ENCODE data around the gene CRADD.

Gene CRADD

GRCh38 chr12:93720559-93720958 lies 43.4 kb downstream of the CRADD start:
- no peaks in the 10 kb centered on the region for H3K36me3 Mint-ChIP-seq (ENCODE audit: insufficient read depth)
- H3K27ac Mint-ChIP-seq = no peak overlapping the region
- peaks cover 8 to 13% of the 10 kb centered on the region in 2 donors for H3K4me1 Mint-ChIP-seq (ENCODE audit: low read depth in 2 of 2)
- H3K4me3 Mint-ChIP-seq = no peak overlapping the region
- no peaks in the 10 kb centered on the region for H3K27me3 Mint-ChIP-seq
- ATAC-seq (replicated peaks) (no peak), DNase-seq (no peak)
- no peaks in the 10 kb centered on the region for H3K9me3 Mint-ChIP-seq

- ATAC-seq (replicated peaks) = no peak
- Mint-ChIP-seq H3K4me1 (ENCODE audit: low read depth in 2 of 2) (peaks cover 8 to 13% of the 10 kb centered on the region in 2 donors), H3K4me3 (no peak overlapping the region), H3K27ac (no peak overlapping the region), H3K36me3 (ENCODE audit: insufficient read depth) (peaks cover 5% of the 10 kb centered on the region), H3K9me3 (no peaks in the 10 kb centered on the region), H3K27me3 (no peaks in the 10 kb centered on the region)
- no peak for DNase-seq
These were observed 45.0 kb downstream of the CRADD start for GRCh38 chr12:93722179-93722578.

GRCh38 chr12:93722835-93723567 lies 45.8 kb downstream of the CRADD start:
- H3K36me3 Mint-ChIP-seq (ENCODE audit: insufficient read depth) = peaks cover 5% of the 10 kb centered on the region
- H3K27me3 Mint-ChIP-seq = no peaks in the 10 kb centered on the region
- no peak for ATAC-seq (replicated peaks)
- peaks cover 11 to 12% of the 10 kb centered on the region in 2 donors for H3K4me1 Mint-ChIP-seq (ENCODE audit: low read depth in 2 of 2)
- no peak overlapping the region for H3K4me3 Mint-ChIP-seq
- H3K9me3 Mint-ChIP-seq = no peaks in the 10 kb centered on the region
- DNase-seq = no peak
- H3K27ac Mint-ChIP-seq = no peak overlapping the region

GRCh38 chr12:93723568-93723930 lies 46.4 kb downstream of the CRADD start:
- peaks cover 10 to 11% of the 10 kb centered on the region in 2 donors for H3K4me1 Mint-ChIP-seq (ENCODE audit: low read depth in 2 of 2)
- no peak overlapping the region for H3K27ac Mint-ChIP-seq
- H3K4me3 Mint-ChIP-seq = no peak overlapping the region
- no peaks in the 10 kb centered on the region for H3K9me3 Mint-ChIP-seq
- H3K36me3 Mint-ChIP-seq (ENCODE audit: insufficient read depth) = peaks cover 5% of the 10 kb centered on the region
- ATAC-seq (replicated peaks) = no peak
- H3K27me3 Mint-ChIP-seq = no peaks in the 10 kb centered on the region
- DNase-seq = no peak

DNA sequence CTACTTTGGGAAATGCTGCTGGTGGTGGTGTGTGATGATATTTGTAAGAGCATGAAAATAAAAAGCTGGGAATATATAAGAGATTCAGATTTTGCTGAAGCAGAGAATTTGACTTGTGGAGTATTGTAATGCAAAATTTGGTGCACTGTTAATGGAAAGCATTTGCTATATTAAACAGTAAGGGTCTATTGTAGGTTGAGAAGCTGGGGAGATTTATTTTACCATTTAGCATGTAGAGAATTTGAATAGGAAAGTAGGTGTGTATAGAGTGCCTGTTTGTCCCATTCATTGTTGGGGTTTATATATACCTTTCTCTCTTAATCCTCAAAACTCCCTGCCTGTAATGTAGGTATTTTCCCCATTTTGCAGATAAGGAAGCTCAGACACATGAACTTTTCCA lies 48.4 kb downstream of the CRADD start:
- ATAC-seq (replicated peaks) (no peak), DNase-seq (no peak)
- peaks cover 5% of the 10 kb centered on the region for H3K36me3 Mint-ChIP-seq (ENCODE audit: insufficient read depth)
- no peak overlapping the region for H3K4me3 Mint-ChIP-seq
- H3K9me3 Mint-ChIP-seq = no peaks in the 10 kb centered on the region
- no peaks in the 10 kb centered on the region for H3K27me3 Mint-ChIP-seq
- no peak overlapping the region for H3K27ac Mint-ChIP-seq
- peaks cover 10 to 11% of the 10 kb centered on the region in 2 donors for H3K4me1 Mint-ChIP-seq (ENCODE audit: low read depth in 2 of 2)

DNA sequence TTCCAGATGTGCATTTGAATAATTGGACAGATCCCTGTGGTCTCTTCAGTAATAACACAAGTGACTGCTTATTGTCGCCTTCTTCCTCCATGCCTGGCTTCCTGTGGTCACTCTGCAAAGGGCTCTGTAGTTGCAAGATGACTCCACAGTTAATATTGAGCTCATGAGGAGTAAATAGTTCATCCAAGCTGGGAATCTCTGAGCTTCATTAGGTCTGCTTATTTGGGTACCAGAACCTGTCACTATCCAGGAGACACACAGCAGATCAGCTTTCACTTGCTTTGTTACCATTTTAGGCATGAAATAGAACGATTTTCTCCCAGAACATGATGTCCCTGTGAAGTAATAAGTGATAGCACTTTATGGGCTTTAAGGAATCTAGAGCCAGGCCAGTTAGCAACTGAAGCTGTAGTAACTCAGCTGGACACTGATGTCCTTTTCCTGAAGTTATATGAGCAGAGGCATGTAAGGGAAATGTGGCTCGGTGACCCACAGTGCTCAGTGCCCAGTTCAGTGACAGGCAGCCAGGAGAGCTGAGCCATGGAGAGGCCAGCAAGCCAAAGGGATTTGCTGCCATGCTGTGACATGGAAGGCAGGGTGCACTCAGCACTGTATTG lies 50.1 kb downstream of the CRADD start:
- no peak for ATAC-seq (replicated peaks)
- no peaks in the 10 kb centered on the region for H3K27me3 Mint-ChIP-seq
- H3K9me3 Mint-ChIP-seq = no peaks in the 10 kb centered on the region
- no peak overlapping the region for H3K27ac Mint-ChIP-seq
- no peak overlapping the region for H3K4me3 Mint-ChIP-seq
- H3K36me3 Mint-ChIP-seq (ENCODE audit: insufficient read depth) = peaks cover 5% of the 10 kb centered on the region
- H3K4me1 Mint-ChIP-seq (ENCODE audit: low read depth in 2 of 2) = peaks cover 10% of the 10 kb centered on the region in 2 donors
- no peak for DNase-seq

GRCh38 chr12:93727911-93728310 lies 50.7 kb downstream of the CRADD start:
- no peak overlapping the region for H3K4me3 Mint-ChIP-seq
- H3K27me3 Mint-ChIP-seq = no peaks in the 10 kb centered on the region
- peaks cover 5% of the 10 kb centered on the region for H3K36me3 Mint-ChIP-seq (ENCODE audit: insufficient read depth)
- H3K4me1 Mint-ChIP-seq (ENCODE audit: low read depth in 2 of 2) = peaks cover 6 to 10% of the 10 kb centered on the region in 2 donors
- no peaks in the 10 kb centered on the region for H3K9me3 Mint-ChIP-seq
- ATAC-seq (replicated peaks) (no peak), DNase-seq (no peak)
- H3K27ac Mint-ChIP-seq = no peak overlapping the region

- no peaks in the 10 kb centered on the region for H3K27me3 Mint-ChIP-seq
- DNase-seq = no peak
These were observed 52.8 kb downstream of the CRADD start for GRCh38 chr12:93729934-93730333.

DNA sequence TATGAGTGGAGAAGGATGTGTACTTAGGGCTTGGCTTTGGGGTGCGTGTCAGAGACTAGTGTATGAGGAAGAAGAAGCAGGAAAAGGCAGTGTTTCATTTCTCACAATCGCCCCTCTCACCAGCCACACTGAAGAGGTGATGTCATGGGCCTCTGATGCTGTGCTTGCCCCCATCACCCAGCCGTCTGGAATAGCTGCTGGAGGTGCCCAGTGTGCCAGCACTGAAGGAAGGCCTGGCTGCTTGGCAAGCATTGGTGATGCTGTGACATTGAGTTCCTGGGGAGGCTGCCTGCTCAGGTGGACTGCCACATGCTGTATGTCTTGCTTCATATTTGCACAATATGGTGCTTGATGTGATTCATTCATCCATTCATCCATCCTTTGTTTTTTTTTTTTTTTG lies 56.2 kb downstream of the CRADD start:
- no peak overlapping the region for H3K27ac Mint-ChIP-seq
- DNase-seq = no peak
- no peaks in the 10 kb centered on the region for H3K27me3 Mint-ChIP-seq
- no peaks in the 10 kb centered on the region for H3K36me3 Mint-ChIP-seq (ENCODE audit: insufficient read depth)
- no peak overlapping the region for H3K4me3 Mint-ChIP-seq
- no peaks in the 10 kb centered on the region for H3K9me3 Mint-ChIP-seq
- peaks cover 0 to 2% of the 10 kb centered on the region in 2 donors for H3K4me1 Mint-ChIP-seq (ENCODE audit: low read depth in 2 of 2)
- ATAC-seq (replicated peaks) = no peak

More at GRCh38 chr12:93729934-93730333, 52.8 kb downstream of the CRADD start:
- Mint-ChIP-seq H3K27ac (no peak overlapping the region), H3K4me3 (no peak overlapping the region), H3K36me3 (ENCODE audit: insufficient read depth) (peaks cover 5% of the 10 kb centered on the region), H3K4me1 (ENCODE audit: low read depth in 2 of 2) (peaks cover 5 to 10% of the 10 kb centered on the region in 2 donors), H3K9me3 (no peaks in the 10 kb centered on the region)
- no peak for ATAC-seq (replicated peaks)

GRCh38 chr12:93733928-93734327 lies 56.8 kb downstream of the CRADD start:
- H3K9me3 Mint-ChIP-seq = no peaks in the 10 kb centered on the region
- no peaks in the 10 kb centered on the region for H3K36me3 Mint-ChIP-seq (ENCODE audit: insufficient read depth)
- H3K4me3 Mint-ChIP-seq = no peak overlapping the region
- no peak overlapping the region for H3K27ac Mint-ChIP-seq
- peaks cover 3% of the 10 kb centered on the region in 2 donors for H3K4me1 Mint-ChIP-seq (ENCODE audit: low read depth in 2 of 2)
- ATAC-seq (replicated peaks) = no peak
- no peaks in the 10 kb centered on the region for H3K27me3 Mint-ChIP-seq
- DNase-seq = no peak

- H3K4me1 Mint-ChIP-seq (ENCODE audit: low read depth in 2 of 2) = peaks cover 3% of the 10 kb centered on the region in 2 donors
- no peak overlapping the region for H3K4me3 Mint-ChIP-seq
- H3K9me3 Mint-ChIP-seq = no peaks in the 10 kb centered on the region
- DNase-seq (no peak), ATAC-seq (replicated peaks) (no peak)
- no peak overlapping the region for H3K27ac Mint-ChIP-seq
- no peaks in the 10 kb centered on the region for H3K36me3 Mint-ChIP-seq (ENCODE audit: insufficient read depth)
- H3K27me3 Mint-ChIP-seq = no peaks in the 10 kb centered on the region
These were observed 57.6 kb downstream of the CRADD start for GRCh38 chr12:93734784-93735183.

DNA sequence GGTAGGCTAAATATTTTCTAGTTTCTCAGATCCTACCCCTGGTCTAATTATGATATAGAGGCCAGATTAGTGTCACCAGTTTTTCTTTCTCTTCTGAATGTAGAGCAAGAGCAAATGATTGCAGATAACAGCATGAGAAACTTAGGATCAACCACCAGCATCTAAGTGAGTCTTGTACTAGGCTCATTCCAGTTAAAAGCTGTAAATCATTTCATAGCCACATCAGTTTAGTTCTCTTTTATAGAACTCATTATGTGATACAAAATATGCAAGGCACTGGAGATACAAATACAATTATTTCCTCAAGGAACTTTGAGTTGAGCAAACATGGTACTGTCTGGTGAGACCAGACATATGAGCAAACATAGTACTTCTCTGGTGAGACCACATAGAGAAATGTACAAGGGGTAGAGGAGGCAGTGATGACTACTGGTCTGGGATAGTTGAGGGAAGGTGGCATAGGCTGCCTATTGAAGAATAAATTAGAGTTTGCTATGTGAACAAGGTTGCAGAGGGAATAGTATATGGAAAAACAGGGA lies 59.5 kb downstream of the CRADD start:
- no peak for DNase-seq
- Mint-ChIP-seq H3K27me3 (no peaks in the 10 kb centered on the region), H3K9me3 (no peaks in the 10 kb centered on the region), H3K4me1 (ENCODE audit: low read depth in 2 of 2) (peaks cover 9 to 10% of the 10 kb centered on the region in 2 donors), H3K27ac (no peak overlapping the region), H3K4me3 (no peak overlapping the region), H3K36me3 (ENCODE audit: insufficient read depth) (no peaks in the 10 kb centered on the region)
- ATAC-seq (replicated peaks) = no peak

DNA sequence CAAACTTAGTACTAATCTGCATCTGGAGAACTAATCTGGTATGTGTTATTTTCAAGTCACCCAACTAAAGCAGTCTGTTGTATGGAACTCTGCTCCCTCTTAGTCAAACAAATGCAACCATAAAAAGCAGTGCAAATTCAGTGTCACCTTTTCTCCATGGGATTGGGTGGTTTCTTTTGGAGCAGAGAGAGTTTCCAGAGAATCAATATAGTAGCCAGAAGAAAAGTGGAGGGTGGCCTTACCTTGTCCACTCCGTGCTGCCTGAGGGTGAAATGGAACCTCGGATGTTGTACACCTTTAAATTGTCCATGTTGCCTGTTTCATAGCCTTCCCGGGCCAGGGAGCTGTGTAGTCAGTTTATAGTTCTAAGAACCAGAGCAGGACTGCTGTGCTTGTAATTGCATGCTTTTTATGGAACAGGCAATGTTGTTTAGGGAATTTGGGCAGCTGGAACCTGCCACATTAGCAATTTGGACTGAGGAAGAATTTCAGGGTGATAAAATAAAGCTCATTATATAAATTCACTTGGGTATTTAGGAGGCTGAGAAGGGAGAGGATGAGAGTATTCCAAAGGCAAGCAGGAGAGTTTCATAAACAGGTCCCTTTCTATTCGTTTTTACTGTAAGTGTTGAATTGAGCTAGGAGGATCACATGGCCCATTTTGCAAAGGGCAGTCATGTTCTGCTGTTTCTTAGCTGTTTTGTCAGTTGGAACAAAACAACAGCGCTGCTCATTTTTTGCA lies 60.5 kb downstream of the CRADD start:
- Mint-ChIP-seq H3K27me3 (no peaks in the 10 kb centered on the region), H3K4me3 (no peak overlapping the region), H3K9me3 (no peaks in the 10 kb centered on the region), H3K27ac (peak overlapping the region in 1 of 2 donors; percentile 3), H3K4me1 (ENCODE audit: low read depth in 2 of 2) (peaks cover 12 to 14% of the 10 kb centered on the region in 2 donors), H3K36me3 (ENCODE audit: insufficient read depth) (no peaks in the 10 kb centered on the region)
- no peak for ATAC-seq (replicated peaks)
- DNase-seq = no peak
